Measurements from ENCODE around the gene LSM14A.
"Not testable (repeated sequence)": the region's sequence is repeated elsewhere in the genome, so short reads cannot be mapped to it uniquely, and the experiment has no call there.

LSM14A gene

GRCh38 chr19:34148658-34149185 lies 23.6 kb upstream of the LSM14A start:
- H3K4me3 ChIP-seq (ENCODE audit: low read length), result no peak overlapping the region
- DNase-seq (ENCODE audit: low read depth), result no peak
- TF ChIP-seq, protein P1, sequence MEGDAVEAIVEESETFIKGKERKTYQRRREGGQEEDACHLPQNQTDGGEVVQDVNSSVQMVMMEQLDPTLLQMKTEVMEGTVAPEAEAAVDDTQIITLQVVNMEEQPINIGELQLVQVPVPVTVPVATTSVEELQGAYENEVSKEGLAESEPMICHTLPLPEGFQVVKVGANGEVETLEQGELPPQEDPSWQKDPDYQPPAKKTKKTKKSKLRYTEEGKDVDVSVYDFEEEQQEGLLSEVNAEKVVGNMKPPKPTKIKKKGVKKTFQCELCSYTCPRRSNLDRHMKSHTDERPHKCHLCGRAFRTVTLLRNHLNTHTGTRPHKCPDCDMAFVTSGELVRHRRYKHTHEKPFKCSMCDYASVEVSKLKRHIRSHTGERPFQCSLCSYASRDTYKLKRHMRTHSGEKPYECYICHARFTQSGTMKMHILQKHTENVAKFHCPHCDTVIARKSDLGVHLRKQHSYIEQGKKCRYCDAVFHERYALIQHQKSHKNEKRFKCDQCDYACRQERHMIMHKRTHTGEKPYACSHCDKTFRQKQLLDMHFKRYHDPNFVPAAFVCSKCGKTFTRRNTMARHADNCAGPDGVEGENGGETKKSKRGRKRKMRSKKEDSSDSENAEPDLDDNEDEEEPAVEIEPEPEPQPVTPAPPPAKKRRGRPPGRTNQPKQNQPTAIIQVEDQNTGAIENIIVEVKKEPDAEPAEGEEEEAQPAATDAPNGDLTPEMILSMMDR (conservative IDR thresholded peaks at IDR 0.05; ENCODE audit: low read depth, low read length), result no peak

GRCh38 chr19:34149873-34150272 lies 22.4 kb upstream of the LSM14A start:
- TF ChIP-seq, protein P1 (conservative IDR thresholded peaks at IDR 0.05; ENCODE audit: low read depth, low read length), result no peak
- DNase-seq (ENCODE audit: low read depth), result no peak
- no peak overlapping the region for H3K4me3 ChIP-seq (ENCODE audit: low read length)

GRCh38 chr19:34150558-34150957 lies 21.7 kb upstream of the LSM14A start:
- TF ChIP-seq, protein P1 (conservative IDR thresholded peaks at IDR 0.05; ENCODE audit: low read depth, low read length), result no peak
- DNase-seq (ENCODE audit: low read depth), result no peak
- no peak overlapping the region for H3K4me3 ChIP-seq (ENCODE audit: low read length)

DNA sequence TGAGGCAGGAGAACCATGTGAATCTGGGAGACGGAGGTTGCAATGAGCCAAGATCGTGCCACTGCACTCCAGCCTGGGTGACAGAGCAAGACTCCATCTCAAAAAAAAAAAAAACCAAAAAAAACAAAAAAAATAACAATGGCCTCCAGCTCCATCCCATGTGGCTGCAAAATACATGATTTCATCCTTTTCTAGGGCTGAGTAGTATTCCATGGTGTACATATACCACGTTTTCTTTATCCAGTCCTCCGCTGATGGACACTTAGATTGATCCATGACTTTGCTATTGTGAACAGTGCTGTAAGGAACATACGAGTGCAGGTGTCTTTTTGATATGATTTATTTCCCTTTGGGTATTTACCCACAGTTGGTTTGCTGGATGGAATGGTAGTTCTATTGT lies 20.9 kb upstream of the LSM14A start:
- no peak overlapping the region for H3K4me3 ChIP-seq (ENCODE audit: low read length)
- TF ChIP-seq, protein P1 (conservative IDR thresholded peaks at IDR 0.05; ENCODE audit: low read depth, low read length), result no peak
- DNase-seq (ENCODE audit: low read depth), result no peak

- H3K4me3 ChIP-seq (ENCODE audit: low read length), result no peak overlapping the region
- no peak for DNase-seq (ENCODE audit: low read depth)
- TF ChIP-seq, protein P1 (conservative IDR thresholded peaks at IDR 0.05; ENCODE audit: low read depth, low read length), result no peak
Measured at GRCh38 chr19:34154401-34154800, 17.9 kb upstream of the LSM14A start.

DNA sequence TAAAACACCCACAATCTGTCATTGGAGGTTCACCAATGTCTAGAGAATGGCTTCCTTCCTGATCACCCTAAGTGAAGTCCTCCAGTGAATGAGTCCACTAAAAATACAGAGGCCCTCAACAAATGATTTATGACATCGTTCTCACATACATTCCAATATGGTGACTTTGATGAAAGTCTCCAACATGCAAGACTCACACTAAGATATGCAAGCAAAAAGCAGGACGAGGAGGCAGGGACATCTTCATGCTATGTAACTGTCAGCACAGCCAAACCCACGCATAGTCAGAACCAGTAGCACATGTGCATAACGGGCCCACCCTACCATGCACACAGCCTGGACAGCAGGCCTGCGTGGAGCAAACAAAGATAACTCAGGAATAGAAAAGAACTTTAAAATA lies 16.6 kb upstream of the LSM14A start:
- DNase-seq (ENCODE audit: low read depth), result no peak
- no peak overlapping the region for H3K4me3 ChIP-seq (ENCODE audit: low read length)
- TF ChIP-seq, protein P1 (conservative IDR thresholded peaks at IDR 0.05; ENCODE audit: low read depth, low read length), result no peak

DNA sequence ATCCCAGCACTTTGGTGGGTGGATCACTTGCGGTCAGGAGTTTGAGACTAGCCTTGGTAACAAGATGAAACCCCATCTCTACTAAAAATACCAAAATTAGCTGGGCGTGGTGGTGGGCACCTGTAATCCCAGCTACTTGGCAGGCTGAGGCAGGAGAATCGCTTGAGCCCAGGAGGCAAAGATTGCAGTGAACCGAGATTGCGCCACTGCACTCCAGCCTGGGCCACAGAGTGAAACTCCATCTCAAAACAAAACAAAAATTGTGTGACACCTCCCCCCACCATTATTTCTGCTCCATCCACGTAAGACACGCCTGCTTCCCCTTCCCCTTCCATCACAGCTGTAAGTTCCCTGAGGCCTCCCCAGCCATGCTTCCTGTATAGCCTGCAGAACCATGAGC lies 13.3 kb upstream of the LSM14A start:
- not testable (repeated sequence) for H3K4me3 ChIP-seq (ENCODE audit: low read length)

DNA sequence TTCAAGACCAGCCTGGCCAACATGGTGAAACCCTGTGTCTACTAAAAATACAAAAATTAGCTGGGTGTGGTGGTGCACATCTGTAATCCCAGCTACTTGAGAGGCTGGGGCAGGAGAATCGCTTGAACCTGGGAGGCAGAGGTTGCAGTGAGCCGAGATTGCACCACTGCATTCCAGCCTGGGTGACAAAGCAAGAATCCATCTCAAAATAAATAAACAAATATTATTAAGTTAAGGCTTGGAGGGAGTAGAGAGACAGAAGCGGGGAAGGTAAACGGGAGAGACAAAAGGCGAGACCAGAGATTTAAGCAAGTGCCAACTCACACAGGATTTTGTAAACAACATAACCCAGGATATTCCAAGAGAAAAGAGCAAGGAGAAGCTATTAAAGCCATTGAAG lies 12.8 kb upstream of the LSM14A start:
- H3K4me3 ChIP-seq (ENCODE audit: low read length); DNase-seq (ENCODE audit: low read depth): not testable (repeated sequence)

More for the DNA sequence above, 13.3 kb upstream of the LSM14A start:
- not testable (repeated sequence) for DNase-seq (ENCODE audit: low read depth)

DNA sequence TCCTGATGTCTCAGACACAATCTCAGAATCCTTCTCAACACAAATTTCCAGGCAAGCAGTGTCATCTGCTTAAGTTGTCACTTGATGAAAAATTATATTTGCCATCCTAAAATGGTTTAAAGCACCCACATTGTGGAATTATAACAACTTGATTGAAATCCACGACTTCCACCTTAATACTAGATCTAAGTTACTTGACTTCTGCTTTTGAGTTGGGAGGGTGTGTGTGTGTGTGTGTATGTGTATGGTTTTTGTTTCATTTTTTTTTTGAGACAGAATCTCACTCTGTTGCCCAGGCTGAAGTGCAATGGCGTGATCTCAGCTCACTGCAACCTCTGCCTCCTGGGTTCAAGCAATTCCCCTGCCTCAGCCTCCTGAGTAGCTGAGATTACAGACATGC lies 10.4 kb upstream of the LSM14A start:
- not testable (repeated sequence) for H3K4me3 ChIP-seq (ENCODE audit: low read length); DNase-seq (ENCODE audit: low read depth)
